HEK293T (cell line): ENCODE measurements around the gene AKR7A3.
A peak's percentile ranks its signal among the peaks of the same experiment; 100 is the strongest.
"Not testable (repeated sequence)": the region's sequence is repeated elsewhere in the genome, so short reads cannot be mapped to it uniquely, and the experiment has no call there.

Source experiments
- CTCF ChIA-PET: fragments of 350-600 bp; formaldehyde crosslinking; extraction: SDS; loops from one replicate; lab custom pipeline; 2021; ENCODE audit warnings: antibody characterized with exemption, inconsistent platforms; lab: Yijun Ruan, JAX
- POLR2A ChIA-PET: fragments of 350-600 bp; formaldehyde crosslinking; extraction: SDS; loops from one replicate; lab custom pipeline; 2020; ENCODE audit warnings: antibody characterized with exemption, inconsistent platforms; lab: Yijun Ruan, JAX
- DNase-seq: peaks from one replicate; pipeline ENCODE4 v3.0.0; 2012; ENCODE audit warnings: mixed read lengths; ENCODE audit errors: extremely low spot score
- ARNT ChIP-seq: fragments of 450-650 bp; IDR thresholded peaks from 2 replicates; pipeline ENCODE4 v1.6.1; 2017; ENCODE audit warnings: mild to moderate bottlenecking
- BHLHE40 ChIP-seq: fragments of 450-650 bp; IDR thresholded peaks from 2 replicates; pipeline ENCODE4 v1.6.1; 2016; ENCODE audit warnings: mild to moderate bottlenecking, moderate library complexity, borderline replicate concordance
- CTBP1 ChIP-seq: fragments of 450-650 bp; IDR thresholded peaks from 2 replicates; pipeline ENCODE4 v1.6.1; 2016; ENCODE audit warnings: borderline replicate concordance
- FOXA1 ChIP-seq: fragments of 450-650 bp; IDR thresholded peaks from 2 replicates; pipeline ENCODE4 v1.6.1; 2016; ENCODE audit warnings: mild to moderate bottlenecking
- FOXK2 ChIP-seq: fragments of 450-650 bp; IDR thresholded peaks from 2 replicates; pipeline ENCODE4 v1.6.1; 2016; ENCODE audit warnings: mild to moderate bottlenecking
- FOXM1 ChIP-seq: fragments of 450-650 bp; IDR thresholded peaks from 2 replicates; pipeline ENCODE4 v1.6.1; 2017; ENCODE audit warnings: mild to moderate bottlenecking, borderline replicate concordance
- HDGF ChIP-seq: fragments of 450-650 bp; IDR thresholded peaks from 2 replicates; pipeline ENCODE4 v1.6.1; 2017; ENCODE audit warnings: antibody characterized with exemption, borderline replicate concordance
- L3MBTL2 ChIP-seq: fragments of 450-650 bp; conservative IDR thresholded peaks from 2 replicates; pipeline ENCODE4 v1.6.1; 2016; ENCODE audit warnings: mild to moderate bottlenecking
- LEF1 ChIP-seq: fragments of 450-650 bp; IDR thresholded peaks from 2 replicates; pipeline ENCODE4 v1.6.1; 2017; ENCODE audit warnings: mild to moderate bottlenecking, borderline replicate concordance
- NFRKB ChIP-seq: fragments of 450-650 bp; IDR thresholded peaks from 2 replicates; pipeline ENCODE4 v1.6.1; 2016; ENCODE audit warnings: mild to moderate bottlenecking, moderate library complexity
- PKNOX1 ChIP-seq: fragments of 450-650 bp; IDR thresholded peaks from 2 replicates; pipeline ENCODE4 v1.6.1; 2016
- SP1 ChIP-seq: fragments of 450-650 bp; IDR thresholded peaks from 2 replicates; pipeline ENCODE4 v1.6.1; 2017
- SUZ12 ChIP-seq: fragments of 450-650 bp; IDR thresholded peaks from 2 replicates; pipeline ENCODE4 v1.6.1; 2016; ENCODE audit warnings: mild to moderate bottlenecking
- TARDBP ChIP-seq: fragments of 450-650 bp; IDR thresholded peaks from 2 replicates; pipeline ENCODE4 v1.6.1; 2016
- ZNF384 ChIP-seq: fragments of 450-650 bp; IDR thresholded peaks from 2 replicates; pipeline ENCODE4 v1.6.1; 2016

Gene AKR7A3

GRCh38 chr1:19288324-19289241 is at the start of gene AKR7A3:
Gene AKR7A3 (minus strand): TSS chr1:19288770. CDS start chr1:19288709, 61 bp downstream.
- POLR2A ChIA-PET, CTCF ChIA-PET, DNase-seq: not testable (repeated sequence)

- peak; percentile 68 for DNase-seq
- ChIA-PET POLR2A (no interaction called here), CTCF (no interaction called here)
- TF ChIP-seq SP1 (no peak), L3MBTL2 (no peak), PKNOX1 (no peak), CTBP1 (no peak)
Measured at GRCh38 chr1:19338323-19338762, 49.8 kb upstream of the AKR7A3 start.

GRCh38 chr1:19337289-19337688 is 48.7 kb upstream of the AKR7A3 start:
- TF ChIP-seq LEF1 (no peak), SP1 (no peak), L3MBTL2 (no peak), CTBP1 (no peak), FOXA1 (no peak), ARNT (no peak), ZNF384 (no peak), SUZ12 (no peak), NFRKB (no peak), BHLHE40 (no peak), FOXM1 (no peak), HDGF (no peak), TARDBP (no peak), FOXK2 (no peak), PKNOX1 (no peak)
- POLR2A ChIA-PET: no interaction called here
- CTCF ChIA-PET: no interaction called here
- DNase-seq: no peak

- DNase-seq: no peak
- POLR2A ChIA-PET: no interaction called here
- CTCF ChIA-PET: no interaction called here
- TF ChIP-seq ARNT (no peak), CTBP1 (no peak), SUZ12 (no peak), BHLHE40 (no peak), L3MBTL2 (no peak), FOXM1 (no peak)
Measured at GRCh38 chr1:19336543-19336942, 48.0 kb upstream of the AKR7A3 start.

- no peak for DNase-seq
- ChIA-PET CTCF (no interaction called here), POLR2A (no interaction called here)
- TF ChIP-seq SUZ12 (no peak), TARDBP (no peak), CTBP1 (no peak), FOXA1 (no peak)
Measured at GRCh38 chr1:19333587-19334354, 45.2 kb upstream of the AKR7A3 start.

GRCh38 chr1:19332832-19333231 is 44.3 kb upstream of the AKR7A3 start:
- ChIA-PET CTCF (no interaction called here), POLR2A (no interaction called here)
- DNase-seq: no peak
- TF ChIP-seq TARDBP (no peak), ZNF384 (no peak), HDGF (no peak), BHLHE40 (no peak), LEF1 (no peak), L3MBTL2 (no peak), SUZ12 (no peak)

- CTCF ChIA-PET: no interaction called here
- POLR2A ChIA-PET: interaction anchor here (1.2 kb wide), 1 partner anchor 19 kb away, joined by 5 read pairs; the partner anchor contains the start of genes AKR7A2 and SLC66A1
Measured at GRCh38 chr1:19331262-19331878, 42.8 kb upstream of the AKR7A3 start.

More at GRCh38 chr1:19331262-19331878, 42.8 kb upstream of the AKR7A3 start:
- TF ChIP-seq TARDBP (no peak), ZNF384 (no peak), FOXM1 (no peak), SP1 (no peak), FOXK2 (no peak), BHLHE40 (no peak), PKNOX1 (no peak), LEF1 (no peak), HDGF (no peak), CTBP1 (no peak), L3MBTL2 (no peak)
- DNase-seq: no peak
